T-helper 2 cell treated with Interferon-gamma antibody and Interleukin-4, amounts not matched to agents 5 μg/mL and 100 μg/mL, for 36 hours (primary cell): ENCODE results near the gene ZSCAN31.
"Not testable (repeated sequence)": the region's sequence is repeated elsewhere in the genome, so short reads cannot be mapped to it uniquely, and the experiment has no call there.

Source experiments
- DNase-seq: peaks from one replicate; pipeline ENCODE4 v3.0.0; 2021; ENCODE audit warnings: low spot score
- H3K27ac Mint-ChIP-seq: one replicate; pipeline ENCODE4 v1.8.0; 2021; ENCODE audit warnings: mild to moderate bottlenecking, mixed read lengths
- H3K27me3 Mint-ChIP-seq: one replicate; pipeline ENCODE4 v1.8.0; 2021; ENCODE audit warnings: low read depth, mixed read lengths
- H3K36me3 Mint-ChIP-seq: one replicate; pipeline ENCODE4 v1.8.0; 2021; ENCODE audit warnings: low read depth, mixed read lengths
- H3K4me1 Mint-ChIP-seq: one replicate; pipeline ENCODE4 v1.8.0; 2021; ENCODE audit warnings: low read depth, mixed read lengths
- H3K4me3 Mint-ChIP-seq: one replicate; pipeline ENCODE4 v1.8.0; 2022; ENCODE audit warnings: mild to moderate bottlenecking, moderate library complexity, mixed read lengths
- H3K9me3 Mint-ChIP-seq: one replicate; pipeline ENCODE4 v1.8.0; 2021; ENCODE audit warnings: mixed read lengths

ZSCAN31 gene

DNA sequence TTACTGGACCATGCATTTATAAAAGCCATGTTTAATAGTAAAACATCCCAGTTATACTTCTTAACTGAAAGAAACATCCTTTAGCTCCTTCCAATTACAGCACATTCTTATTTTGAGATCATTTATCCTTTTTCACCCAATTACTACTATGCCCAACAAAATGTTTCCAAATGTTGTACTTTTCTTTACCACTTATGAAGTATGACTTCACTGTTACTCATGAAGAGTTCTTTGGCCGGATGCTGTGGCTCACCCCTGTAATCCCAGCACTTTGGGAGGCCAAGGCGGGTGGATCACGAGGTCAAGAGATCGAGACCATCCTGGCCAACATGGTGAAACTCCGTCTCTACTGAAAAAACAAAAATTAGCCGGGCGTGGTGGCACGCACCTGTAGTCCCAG lies 18.1 kb downstream of the ZSCAN31 start:
- not testable (repeated sequence) for H3K4me3 Mint-ChIP-seq, H3K27ac Mint-ChIP-seq, H3K4me1 Mint-ChIP-seq, DNase-seq, H3K36me3 Mint-ChIP-seq
- peaks cover 12% of the 10 kb centered on the region for H3K9me3 Mint-ChIP-seq
- H3K27me3 Mint-ChIP-seq: peaks cover 15% of the 10 kb centered on the region

DNA sequence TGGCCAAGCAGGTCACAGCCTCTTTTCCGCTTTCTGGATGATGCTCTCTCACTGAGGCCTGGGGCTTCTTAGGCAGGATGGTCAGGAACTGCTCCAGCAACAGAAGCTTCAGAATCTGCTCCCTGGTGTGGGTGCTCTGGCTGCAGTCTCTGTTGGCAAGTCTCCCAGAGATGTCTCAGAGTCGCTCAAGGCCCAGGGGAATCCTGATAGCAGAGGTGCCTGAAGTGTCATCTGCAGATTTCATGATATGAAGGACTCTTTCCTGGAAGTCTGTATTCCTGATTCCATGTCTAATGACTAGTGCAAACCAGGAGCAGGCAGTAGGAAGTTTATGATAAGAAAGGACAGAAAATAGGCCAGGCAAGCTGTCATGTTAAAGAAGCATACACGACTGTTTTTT lies 20.3 kb downstream of the ZSCAN31 start:
- Mint-ChIP-seq H3K27me3 (peaks cover 19% of the 10 kb centered on the region), H3K4me3 (no peak overlapping the region), H3K27ac (no peak overlapping the region), H3K4me1 (no peaks in the 10 kb centered on the region), H3K36me3 (no peaks in the 10 kb centered on the region), H3K9me3 (peaks cover under 1% of the 10 kb centered on the region)
- no peak for DNase-seq

DNA sequence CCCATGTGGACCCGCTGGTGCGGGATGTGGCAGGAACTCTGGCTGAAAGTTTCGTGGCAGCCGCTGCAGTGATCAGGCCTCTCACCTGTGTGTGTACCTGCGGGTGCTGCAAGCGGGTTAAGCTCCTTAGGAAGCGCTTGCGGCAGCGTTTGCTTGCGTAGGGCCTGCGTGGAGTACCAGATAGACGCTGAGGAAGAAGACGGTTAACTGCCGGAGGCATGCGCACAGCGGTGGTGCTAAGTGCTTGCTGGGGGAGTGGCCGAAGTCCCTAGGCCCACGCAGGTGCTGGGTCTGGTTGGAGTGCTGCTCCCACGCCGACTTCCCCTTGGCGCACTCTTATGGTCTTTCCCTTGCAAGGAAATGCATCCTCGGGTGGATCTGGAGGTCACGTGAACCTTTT lies 23.0 kb downstream of the ZSCAN31 start:
- DNase-seq: no peak
- no peaks in the 10 kb centered on the region for H3K4me1 Mint-ChIP-seq
- peaks cover 5% of the 10 kb centered on the region for H3K9me3 Mint-ChIP-seq
- H3K27ac Mint-ChIP-seq: no peak overlapping the region
- no peaks in the 10 kb centered on the region for H3K36me3 Mint-ChIP-seq
- no peak overlapping the region for H3K4me3 Mint-ChIP-seq
- peaks cover 39% of the 10 kb centered on the region for H3K27me3 Mint-ChIP-seq

DNA sequence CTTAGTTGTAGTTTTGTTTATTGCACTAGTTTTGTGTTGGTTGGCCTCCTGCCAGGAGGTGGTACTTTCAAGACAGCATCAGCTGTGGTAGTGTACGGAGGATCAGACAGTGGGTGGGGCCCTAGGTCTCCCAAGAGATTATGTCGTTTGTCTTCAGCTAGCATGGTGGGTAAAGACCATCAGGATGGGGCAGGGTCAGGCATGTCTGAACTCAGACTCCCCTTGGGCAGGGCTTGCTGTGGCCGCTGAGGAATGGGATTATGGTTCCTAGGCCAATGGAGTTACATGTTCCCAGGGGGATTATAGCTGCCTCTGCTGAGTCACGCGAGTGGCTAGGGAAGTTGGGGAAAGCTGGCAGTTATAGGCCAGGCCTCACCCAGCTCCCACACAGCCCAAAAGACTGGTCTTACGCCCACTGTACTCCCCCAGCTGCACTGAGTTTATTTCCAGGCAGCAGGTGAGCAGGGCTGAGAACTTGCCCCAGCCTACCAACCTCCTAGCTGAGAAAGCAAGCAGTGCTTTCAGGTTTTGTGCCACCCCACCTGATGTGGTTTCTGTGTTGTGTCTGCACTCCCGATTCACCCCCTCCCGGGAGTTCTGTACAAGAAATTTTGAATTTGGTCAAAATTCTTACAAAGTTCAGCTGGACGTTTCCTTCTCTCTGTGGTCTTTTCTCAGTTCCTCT lies 24.7 kb downstream of the ZSCAN31 start:
- H3K4me1 Mint-ChIP-seq: no peaks in the 10 kb centered on the region
- H3K9me3 Mint-ChIP-seq: peaks cover 5% of the 10 kb centered on the region
- H3K36me3 Mint-ChIP-seq: no peaks in the 10 kb centered on the region
- DNase-seq: no peak
- peaks cover 37% of the 10 kb centered on the region for H3K27me3 Mint-ChIP-seq
- H3K27ac Mint-ChIP-seq: no peak overlapping the region
- H3K4me3 Mint-ChIP-seq: no peak overlapping the region

DNA sequence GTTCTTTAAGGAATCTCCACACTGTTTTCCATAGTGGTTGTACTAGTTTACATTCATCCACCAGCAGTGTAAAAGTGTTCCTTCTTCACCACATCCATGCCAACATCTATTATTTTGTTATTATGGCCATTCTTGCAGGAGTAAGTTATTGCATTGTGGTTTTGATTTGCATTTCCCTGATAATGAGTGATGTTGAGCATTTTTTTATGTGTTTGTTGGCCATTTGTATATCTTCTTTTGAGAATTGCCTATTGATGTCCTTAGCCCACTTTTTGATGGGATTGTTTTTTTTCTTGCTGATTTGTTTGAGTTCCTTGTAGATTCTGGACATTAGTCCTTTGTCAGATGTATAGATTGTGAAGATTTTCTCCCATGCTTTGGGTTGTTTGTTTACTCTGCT lies 29.6 kb downstream of the ZSCAN31 start:
- Mint-ChIP-seq H3K27me3 (peaks cover 30% of the 10 kb centered on the region), H3K4me1 (peaks cover 10% of the 10 kb centered on the region)
- H3K27ac Mint-ChIP-seq, H3K36me3 Mint-ChIP-seq, DNase-seq, H3K4me3 Mint-ChIP-seq, H3K9me3 Mint-ChIP-seq: not testable (repeated sequence)

DNA sequence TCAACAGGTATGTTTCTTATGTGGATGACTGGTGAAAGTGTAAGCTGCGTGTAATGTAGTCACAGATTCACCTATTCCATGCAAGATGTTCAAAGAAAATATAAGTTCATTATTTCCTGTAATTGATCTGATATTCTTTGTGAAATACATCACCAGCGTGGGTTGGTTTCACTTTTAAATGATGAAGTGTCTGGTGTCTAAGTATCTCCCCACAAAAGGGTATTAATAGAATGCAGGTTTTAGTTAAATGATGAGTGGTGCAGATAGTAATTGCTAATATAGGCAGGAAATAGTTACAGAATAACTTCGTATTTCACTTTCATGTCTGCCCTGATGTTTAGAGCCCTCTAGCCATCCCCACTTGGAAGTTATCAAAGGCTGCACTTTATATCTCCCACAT lies 32.4 kb downstream of the ZSCAN31 start:
- peaks cover 7% of the 10 kb centered on the region for H3K27me3 Mint-ChIP-seq
- H3K36me3 Mint-ChIP-seq: peaks cover 8% of the 10 kb centered on the region
- no peak for DNase-seq
- H3K27ac Mint-ChIP-seq: no peak overlapping the region
- peaks cover 10% of the 10 kb centered on the region for H3K4me1 Mint-ChIP-seq
- H3K9me3 Mint-ChIP-seq: peaks cover 4% of the 10 kb centered on the region
- H3K4me3 Mint-ChIP-seq: no peak overlapping the region

DNA sequence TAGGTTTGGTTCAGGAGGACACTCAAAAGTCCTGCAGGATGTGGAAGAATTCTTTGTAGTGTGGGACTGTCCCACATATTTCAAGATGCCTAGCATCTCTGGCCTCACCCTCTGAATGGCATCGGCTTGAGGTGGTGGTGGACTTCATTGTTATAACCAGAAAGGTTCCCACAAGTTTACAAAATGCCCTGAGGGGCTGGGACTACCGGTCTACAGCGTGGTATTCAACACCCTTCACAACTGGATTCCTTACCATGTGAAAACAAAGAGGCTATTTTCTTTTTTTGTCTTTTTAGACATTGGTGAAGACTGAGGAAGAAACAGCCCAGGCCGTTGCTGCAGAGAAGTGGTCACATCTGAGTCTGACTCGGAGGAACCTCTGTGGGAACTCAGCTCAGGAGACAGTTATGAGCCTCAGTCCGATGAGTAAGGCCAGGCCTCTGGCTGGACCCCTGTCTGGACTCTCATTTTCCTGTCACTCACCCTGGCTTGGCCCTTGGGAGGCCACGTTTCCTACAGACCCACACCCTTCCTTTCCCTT lies 39.4 kb downstream of the ZSCAN31 start:
- Mint-ChIP-seq H3K4me3 (no peak overlapping the region), H3K4me1 (no peaks in the 10 kb centered on the region), H3K27me3 (no peaks in the 10 kb centered on the region), H3K36me3 (peaks cover 5% of the 10 kb centered on the region), H3K27ac (no peak overlapping the region), H3K9me3 (no peaks in the 10 kb centered on the region)
- no peak for DNase-seq

DNA sequence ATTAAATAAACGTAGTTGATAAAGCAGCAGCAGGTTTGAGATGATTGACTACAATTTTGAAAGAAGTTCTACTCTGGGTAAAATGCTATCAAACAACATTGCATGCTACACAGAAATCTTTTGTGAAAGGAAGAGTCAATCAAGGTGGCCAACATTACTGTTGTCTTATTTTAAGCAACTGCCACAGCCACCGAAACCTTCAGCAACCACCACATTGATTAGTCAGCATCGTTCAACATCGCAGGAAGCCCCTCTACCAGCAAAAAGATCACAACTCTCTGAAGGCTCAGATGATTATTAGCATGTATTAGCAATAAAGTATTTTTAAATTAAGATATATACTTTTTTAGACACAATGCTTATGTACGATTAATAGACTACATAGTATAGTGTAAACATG lies 40.6 kb downstream of the ZSCAN31 start:
- peaks cover 1% of the 10 kb centered on the region for H3K36me3 Mint-ChIP-seq
- no peak overlapping the region for H3K27ac Mint-ChIP-seq
- no peak for DNase-seq
- peaks cover 7% of the 10 kb centered on the region for H3K9me3 Mint-ChIP-seq
- H3K4me1 Mint-ChIP-seq: no peaks in the 10 kb centered on the region
- no peaks in the 10 kb centered on the region for H3K27me3 Mint-ChIP-seq
- H3K4me3 Mint-ChIP-seq: no peak overlapping the region

DNA sequence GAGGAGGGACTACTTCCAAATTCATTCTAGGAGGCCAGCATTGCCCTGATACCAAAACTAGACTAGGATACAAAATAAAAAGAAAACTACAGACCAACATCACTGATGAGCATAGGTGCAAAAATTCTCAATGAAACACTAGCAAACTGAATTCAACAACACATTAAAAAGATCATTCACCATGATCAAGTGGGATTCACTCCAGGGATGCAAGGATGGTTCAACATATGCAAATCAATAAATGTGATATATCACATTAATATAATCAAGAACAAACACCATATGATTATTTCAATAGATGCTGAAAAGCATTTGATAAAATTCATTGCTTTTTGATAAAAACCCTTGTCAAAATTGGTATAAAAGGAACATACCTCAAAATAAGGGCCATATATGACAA lies 44.4 kb downstream of the ZSCAN31 start:
- DNase-seq: no peak

DNA sequence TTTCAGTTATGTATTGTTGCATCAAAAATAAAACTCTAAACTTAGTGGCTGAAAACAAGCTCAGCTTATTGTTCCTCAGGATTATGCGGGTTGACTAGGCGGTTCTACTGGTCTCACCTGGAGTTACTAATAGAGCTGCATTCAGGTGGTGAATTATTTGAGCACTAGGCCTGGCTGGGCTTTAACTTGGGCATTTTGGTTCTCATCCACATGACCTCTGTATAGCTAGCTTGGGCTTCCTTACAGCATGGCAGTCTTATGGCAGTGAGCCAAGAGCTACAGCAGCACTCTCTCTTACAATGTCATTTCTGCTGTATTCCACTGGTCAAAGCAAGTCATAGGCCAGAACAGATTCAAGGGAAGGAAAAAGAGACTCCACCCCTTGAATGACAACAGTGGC lies 53.0 kb downstream of the ZSCAN31 start:
- Mint-ChIP-seq H3K27ac (no peak overlapping the region), H3K4me1 (peaks cover 14% of the 10 kb centered on the region), H3K36me3 (peaks cover 15% of the 10 kb centered on the region), H3K9me3 (no peaks in the 10 kb centered on the region), H3K27me3 (no peaks in the 10 kb centered on the region), H3K4me3 (no peak overlapping the region)
- DNase-seq: no peak

More for the DNA sequence above, 44.4 kb downstream of the ZSCAN31 start:
- H3K4me1 Mint-ChIP-seq: no peaks in the 10 kb centered on the region
- H3K27me3 Mint-ChIP-seq: no peaks in the 10 kb centered on the region
- no peak overlapping the region for H3K4me3 Mint-ChIP-seq
- peaks cover 7% of the 10 kb centered on the region for H3K9me3 Mint-ChIP-seq
- no peak overlapping the region for H3K27ac Mint-ChIP-seq
- H3K36me3 Mint-ChIP-seq: peaks cover 13% of the 10 kb centered on the region

DNA sequence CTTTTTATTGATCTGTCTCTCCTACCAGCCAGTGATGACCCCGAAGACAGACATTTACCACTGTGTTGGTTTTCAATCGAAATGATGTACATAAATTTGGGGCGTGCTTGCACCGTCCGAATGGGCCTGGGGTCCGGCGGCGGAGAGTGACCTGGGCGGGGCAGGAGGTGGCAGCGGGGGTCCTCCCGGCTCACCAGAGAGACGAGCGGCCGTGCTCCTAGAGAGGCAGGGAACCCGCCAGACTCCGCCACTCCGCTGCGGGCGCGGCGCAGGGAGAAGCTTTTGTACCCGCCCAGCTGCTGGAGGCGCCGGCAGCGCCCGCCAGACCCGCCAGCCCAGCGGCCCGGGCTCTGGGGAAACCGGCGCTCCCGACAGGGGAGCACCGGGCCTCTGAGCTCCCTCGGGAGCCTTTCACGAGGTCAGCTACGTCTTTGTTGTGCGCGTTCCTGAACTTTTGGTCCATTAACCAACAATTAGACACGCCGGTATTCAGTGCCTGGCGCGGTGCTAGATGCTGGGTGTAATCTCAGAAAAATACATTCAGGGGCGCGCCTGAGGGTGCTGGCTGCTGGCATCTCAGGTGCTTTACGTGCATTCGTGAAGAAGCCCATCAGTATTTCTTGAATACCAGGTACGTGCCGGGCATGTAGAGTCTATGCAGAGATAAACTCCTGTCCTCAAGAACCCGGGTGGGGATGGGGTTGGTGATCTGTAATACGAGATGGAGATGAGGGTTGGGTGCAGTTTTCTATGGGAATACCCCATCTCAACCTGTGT lies 54.5 kb downstream of the ZSCAN31 start, which contains the start of gene PGBD1:
Gene PGBD1, plus strand, starts transcription at position 285 of the 777 bp plus-strand sequence. CDS start 2,242 bp downstream, outside the sequence.
- no peaks in the 10 kb centered on the region for H3K27me3 Mint-ChIP-seq
- no peak within 1 kb of the TSS for H3K27ac Mint-ChIP-seq
- no peaks in the 10 kb centered on the region for H3K9me3 Mint-ChIP-seq
- H3K4me1 Mint-ChIP-seq: peaks cover 14% of the 10 kb centered on the region
- DNase-seq: peak; percentile 55
- peaks cover 15% of the 10 kb centered on the region for H3K36me3 Mint-ChIP-seq
- peak within 1 kb of the TSS; percentile 88 for H3K4me3 Mint-ChIP-seq

DNA sequence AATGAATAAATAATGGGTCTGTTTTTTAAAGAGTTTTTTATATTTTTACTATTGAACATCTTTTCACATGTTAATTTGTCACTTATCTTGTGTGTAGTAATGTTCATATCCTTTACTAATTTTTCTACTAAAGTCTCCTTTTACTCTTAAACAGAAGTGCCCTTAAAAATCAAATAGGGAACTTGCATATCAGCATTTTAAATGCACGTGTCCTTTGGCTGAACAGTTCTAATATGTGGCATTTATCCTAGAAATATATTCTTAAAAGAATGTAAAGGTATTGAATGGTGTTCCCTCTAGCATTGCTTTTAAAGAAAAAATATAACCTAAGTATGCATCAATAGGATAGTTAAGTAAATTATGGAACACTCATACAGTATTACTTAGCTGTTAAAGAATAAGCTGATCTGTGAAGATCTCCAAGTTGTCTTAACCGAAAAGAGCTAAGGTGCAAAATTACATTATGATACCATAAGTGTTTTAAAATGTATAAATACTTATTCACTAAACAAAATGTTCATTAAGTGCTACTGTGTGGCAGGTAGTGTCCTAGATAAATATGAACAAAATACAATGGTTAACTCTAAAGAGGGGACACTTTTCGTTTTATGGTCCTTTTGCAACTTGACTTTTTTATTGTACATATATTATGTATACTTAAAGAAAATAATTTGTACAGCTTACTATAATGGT lies 55.2 kb downstream of the ZSCAN31 start:
- H3K4me3 Mint-ChIP-seq: peak overlapping the region; percentile 88
- H3K4me1 Mint-ChIP-seq: peaks cover 14% of the 10 kb centered on the region
- no peak overlapping the region for H3K27ac Mint-ChIP-seq
- H3K27me3 Mint-ChIP-seq: no peaks in the 10 kb centered on the region
- peaks cover 21% of the 10 kb centered on the region for H3K36me3 Mint-ChIP-seq
- no peak for DNase-seq
- H3K9me3 Mint-ChIP-seq: no peaks in the 10 kb centered on the region

DNA sequence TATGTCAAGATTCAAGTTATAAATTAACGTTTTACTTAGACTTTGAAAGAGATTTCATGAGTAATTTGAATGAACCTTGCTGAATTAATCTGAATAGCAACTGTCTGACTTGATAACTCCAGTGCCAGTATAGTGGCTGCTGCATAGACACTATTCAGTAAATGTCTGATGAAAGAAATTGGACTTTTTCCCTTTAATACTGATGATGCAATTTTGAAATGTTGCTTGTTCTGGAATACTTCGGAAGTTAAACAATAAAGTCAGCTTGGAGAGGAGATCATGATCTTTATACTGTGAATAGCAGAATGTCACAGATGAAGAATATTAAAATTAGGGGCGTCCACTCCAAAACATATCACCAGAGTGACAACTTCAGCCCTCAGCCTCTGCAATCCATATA lies 58.2 kb downstream of the ZSCAN31 start:
- Mint-ChIP-seq H3K4me3 (no peak overlapping the region), H3K36me3 (peaks cover 28% of the 10 kb centered on the region), H3K4me1 (peaks cover 19% of the 10 kb centered on the region), H3K27ac (no peak overlapping the region), H3K27me3 (no peaks in the 10 kb centered on the region), H3K9me3 (no peaks in the 10 kb centered on the region)
- DNase-seq: no peak

DNA sequence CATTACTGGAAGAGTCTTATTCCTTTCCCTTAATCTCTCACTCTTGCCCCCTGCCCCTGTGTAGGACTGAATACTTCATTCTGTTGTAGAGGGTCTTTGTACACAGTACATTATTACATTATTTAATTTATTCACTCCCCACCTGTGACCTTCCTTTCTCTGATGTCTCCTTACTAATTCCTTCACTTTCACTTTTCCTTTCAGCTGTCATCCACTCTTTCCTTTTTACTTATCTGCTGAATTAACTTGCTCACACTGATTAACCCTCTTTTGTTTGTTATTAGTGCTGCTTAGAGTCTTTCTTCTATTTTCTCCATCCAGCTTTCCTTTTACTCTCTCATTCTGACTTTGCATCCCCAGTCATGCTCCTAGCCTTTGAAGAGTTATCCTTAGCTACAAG lies 61.1 kb downstream of the ZSCAN31 start:
- DNase-seq: no peak
- Mint-ChIP-seq H3K4me1 (peaks cover 9% of the 10 kb centered on the region), H3K27me3 (no peaks in the 10 kb centered on the region), H3K4me3 (no peak overlapping the region), H3K27ac (peak overlapping the region; percentile 12), H3K36me3 (peaks cover 28% of the 10 kb centered on the region), H3K9me3 (no peaks in the 10 kb centered on the region)
